Stimulated activated CD4-positive, alpha-beta T cell treated with anti-CD3 and anti-CD28 coated beads, Interleukin-1b, Interleukin-23, amount 100 ng/mL, for 48 hours (primary cell): Measurements from ENCODE around the gene PSMB4.

Source experiments
- DNase-seq: peaks from one replicate; pipeline ENCODE4 v3.0.0-alpha.2; 2020

The PSMB4 gene

DNA sequence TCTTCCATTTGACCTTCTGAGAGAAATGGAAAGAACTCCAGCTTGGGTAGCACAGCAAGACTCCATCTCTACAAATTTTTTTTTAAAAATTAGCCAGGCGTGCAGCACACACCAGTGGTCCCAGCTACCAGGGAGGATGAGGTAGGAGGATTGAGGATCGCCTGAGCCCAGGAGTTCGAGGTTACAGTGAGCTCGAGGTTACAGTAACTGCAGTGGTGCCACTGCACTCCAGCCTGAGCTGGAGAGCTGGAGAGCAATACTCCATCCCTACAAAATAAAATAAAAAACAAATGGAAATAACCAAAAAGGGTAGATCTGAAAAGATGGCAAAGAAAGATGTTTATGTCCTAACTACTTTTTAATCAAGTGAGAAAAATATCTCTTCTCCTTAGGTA, 45.4 kb downstream of the PSMB4 start:
- DNase-seq, result no peak

DNA sequence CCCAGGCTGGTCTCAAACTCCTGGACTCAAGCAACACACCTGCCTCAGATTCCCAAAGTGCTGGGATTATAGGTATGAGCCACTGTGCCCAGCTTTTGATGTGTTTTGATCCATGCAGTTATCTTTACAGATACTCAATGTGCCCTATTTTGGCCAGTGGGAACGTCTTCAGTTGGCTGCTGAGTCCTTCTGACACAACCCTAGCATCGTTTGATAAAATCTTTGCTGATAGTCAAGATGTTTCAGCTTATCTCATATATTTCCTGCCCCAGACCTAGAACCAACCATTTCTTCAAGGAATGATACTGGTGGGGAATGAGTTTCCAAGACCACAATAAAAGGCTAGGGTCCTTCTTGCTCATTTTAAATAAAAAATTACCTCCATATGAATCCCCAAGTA, 48.3 kb downstream of the PSMB4 start:
- DNase-seq, result no peak
